ENCODE measurements around the gene VPS54. TPM values are rescaled to one million over a fixed set of nuclear protein-coding genes. Genes with fewer than 3 reads are reported as not detected.

The VPS54 gene, protein sequence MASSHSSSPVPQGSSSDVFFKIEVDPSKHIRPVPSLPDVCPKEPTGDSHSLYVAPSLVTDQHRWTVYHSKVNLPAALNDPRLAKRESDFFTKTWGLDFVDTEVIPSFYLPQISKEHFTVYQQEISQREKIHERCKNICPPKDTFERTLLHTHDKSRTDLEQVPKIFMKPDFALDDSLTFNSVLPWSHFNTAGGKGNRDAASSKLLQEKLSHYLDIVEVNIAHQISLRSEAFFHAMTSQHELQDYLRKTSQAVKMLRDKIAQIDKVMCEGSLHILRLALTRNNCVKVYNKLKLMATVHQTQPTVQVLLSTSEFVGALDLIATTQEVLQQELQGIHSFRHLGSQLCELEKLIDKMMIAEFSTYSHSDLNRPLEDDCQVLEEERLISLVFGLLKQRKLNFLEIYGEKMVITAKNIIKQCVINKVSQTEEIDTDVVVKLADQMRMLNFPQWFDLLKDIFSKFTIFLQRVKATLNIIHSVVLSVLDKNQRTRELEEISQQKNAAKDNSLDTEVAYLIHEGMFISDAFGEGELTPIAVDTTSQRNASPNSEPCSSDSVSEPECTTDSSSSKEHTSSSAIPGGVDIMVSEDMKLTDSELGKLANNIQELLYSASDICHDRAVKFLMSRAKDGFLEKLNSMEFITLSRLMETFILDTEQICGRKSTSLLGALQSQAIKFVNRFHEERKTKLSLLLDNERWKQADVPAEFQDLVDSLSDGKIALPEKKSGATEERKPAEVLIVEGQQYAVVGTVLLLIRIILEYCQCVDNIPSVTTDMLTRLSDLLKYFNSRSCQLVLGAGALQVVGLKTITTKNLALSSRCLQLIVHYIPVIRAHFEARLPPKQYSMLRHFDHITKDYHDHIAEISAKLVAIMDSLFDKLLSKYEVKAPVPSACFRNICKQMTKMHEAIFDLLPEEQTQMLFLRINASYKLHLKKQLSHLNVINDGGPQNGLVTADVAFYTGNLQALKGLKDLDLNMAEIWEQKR
- 11.0 and 14.3 TPM in 2 replicates for total RNA-seq

DNA sequence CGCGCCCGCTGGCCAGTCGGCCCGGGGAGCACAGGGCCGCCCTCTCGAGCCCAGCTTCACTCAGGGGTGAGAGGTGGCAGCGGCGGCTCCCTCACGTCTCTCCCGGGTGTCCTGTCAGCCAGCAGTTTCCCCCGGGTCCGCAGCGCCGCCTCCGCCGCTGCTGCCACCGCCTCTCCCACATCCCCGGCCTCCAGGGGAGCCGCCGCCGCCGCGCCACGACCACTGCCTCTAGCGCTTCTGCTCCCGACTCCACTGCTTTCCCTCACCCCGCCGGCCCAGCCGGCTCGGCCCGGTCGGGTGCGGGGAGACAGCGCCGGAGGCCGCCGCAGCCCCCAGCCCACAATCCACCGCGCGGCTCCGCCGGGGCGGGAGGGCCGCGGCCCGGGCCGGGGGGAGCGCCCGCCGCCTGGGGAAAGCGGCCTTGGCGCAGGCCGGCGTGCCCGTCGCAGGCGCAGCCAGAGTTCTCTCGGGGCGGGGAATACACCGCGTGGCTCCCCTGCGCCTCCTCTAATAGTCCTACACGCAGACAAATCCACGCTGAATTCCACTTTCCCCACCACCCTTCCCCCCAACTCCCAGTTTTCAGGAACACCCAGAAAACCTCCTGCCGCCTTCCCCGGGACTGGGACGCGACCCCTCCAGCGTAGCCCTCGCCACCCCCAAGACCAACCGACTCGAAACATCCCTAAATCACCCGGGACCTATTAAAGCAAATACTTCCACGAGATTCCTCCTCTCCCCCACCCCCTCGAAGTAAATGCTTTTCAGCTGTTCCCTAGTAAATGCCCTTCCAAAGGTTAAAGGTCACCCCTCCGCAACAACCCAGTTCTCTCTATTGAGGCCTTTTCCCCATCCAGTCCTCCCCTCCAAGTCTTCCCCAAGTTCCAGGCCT is at the start of gene VPS54:
Gene VPS54, minus strand, starts transcription at position 346 of the 892 bp plus-strand sequence. CDS start 35,429 bp downstream, outside the sequence.

Other genes starting within 250 kb of the VPS54 start
- gene UGP2, start 177.5 kb downstream of the VPS54 start, total RNA-seq = 69.7 and 77.3 TPM in 2 replicates
- gene PELI1, start 125.0 kb upstream of the VPS54 start, total RNA-seq = 2.1 and 2.4 TPM in 2 replicates

All from bronchus fibroblast of lung (primary cell).